ENCODE results near the gene ATRAID. TPM values are rescaled to one million over a fixed set of nuclear protein-coding genes. Genes with fewer than 3 reads are reported as not detected.

ATRAID gene
- total RNA-seq, 1 experiment from 2014 or later: 108 TPM

- Histone ChIP-seq H3T11ph (ENCODE audit: low read length) (no peak overlapping the region), H2BK120ac (ENCODE audit: low read depth, low read length, poor library complexity, severe bottlenecking) (no peak overlapping the region), H2AK5ac (ENCODE audit: insufficient read length, low read length) (no peak overlapping the region), H3K23ac (ENCODE audit: insufficient read length, low read depth, low read length) (no peak overlapping the region), H3K4me2 (ENCODE audit: insufficient read depth, insufficient read length, low read length) (peak overlapping the region; percentile 32), H3K23me2 (ENCODE audit: insufficient read length, low read depth, low read length, poor library complexity, severe bottlenecking) (no peaks in the 10 kb centered on the region), H4K8ac (replicated peaks; ENCODE audit: insufficient read length, low read depth, low read length) (no peak overlapping the region), H3K4ac (ENCODE audit: low read depth, low read length) (no peak overlapping the region), H3K27ac (ENCODE audit: insufficient read length, low read depth, low read length) (no peak overlapping the region), H2BK5ac (ENCODE audit: insufficient read length, low read length) (no peak overlapping the region), H2AFZ (ENCODE audit: low read length) (peak overlapping the region; percentile 70), H4K91ac (ENCODE audit: insufficient read length, low read depth, low read length) (no peak overlapping the region), H3K27me3 (ENCODE audit: insufficient read depth, low read length) (no peaks in the 10 kb centered on the region), H3K14ac (ENCODE audit: insufficient read depth, low read length) (no peak overlapping the region), H3K56ac (ENCODE audit: insufficient read length, low read depth, low read length) (no peak overlapping the region), H4K20me1 (ENCODE audit: control insufficient read depth, insufficient read depth, insufficient read length) (no peaks in the 10 kb centered on the region), H4K5ac (ENCODE audit: insufficient read length, low read depth, low read length) (no peak overlapping the region), H3K18ac (ENCODE audit: insufficient read length, low read depth, low read length) (peak overlapping the region; percentile 56), H3K4me1 (ENCODE audit: insufficient read depth, low read length) (no peaks in the 10 kb centered on the region), H2BK15ac (ENCODE audit: low read depth, low read length) (no peak overlapping the region), H3K79me1 (ENCODE audit: insufficient read depth, low read depth, low read length, poor library complexity, severe bottlenecking) (no peaks in the 10 kb centered on the region), H2BK12ac (ENCODE audit: insufficient read length, low read depth, low read length) (no peak overlapping the region), H3K9me3 (ENCODE audit: control insufficient read depth, low read depth, low read length) (no peaks in the 10 kb centered on the region), H3K9ac (ENCODE audit: extremely low read depth, insufficient read length, low read length) (no peak overlapping the region), H3K79me2 (ENCODE audit: insufficient read depth, low read length) (no peaks in the 10 kb centered on the region), H2BK20ac (ENCODE audit: low read depth, low read length, poor library complexity, severe bottlenecking) (no peak overlapping the region)
- peak overlapping the region in 1 of 3 experiments; percentile 44; a peak in 2 of 7 replicates for H3K27ac Mint-ChIP-seq
- peak; percentile 97 for TF ChIP-seq CTCF (conservative IDR thresholded peaks at IDR 0.05)
- H3K36me3 Mint-ChIP-seq (ENCODE audit: insufficient read depth in 1 of 3, low read depth in 3 of 3): peaks cover 0 to 2% (median 0%) of the 10 kb centered on the region in 3 experiments; a peak in 1 of 7 replicates
- peaks cover 13 to 18% of the 10 kb centered on the region in 2 experiments for H3K4me1 Mint-ChIP-seq
- peak overlapping the region; percentile 34 to 73 for H3K4me3 Mint-ChIP-seq
- H3K27me3 Mint-ChIP-seq (ENCODE audit: low read depth): peaks cover 36% of the 10 kb centered on the region
- WGBS (ENCODE audit: extremely low coverage, insufficient read length, low lambda C conversion rate): no CpG with 5 or more reads among the region's 22 CpGs
- peak; percentile 87 for DNase-seq
- H3K9me3 Mint-ChIP-seq: no peaks in the 10 kb centered on the region
Observed at GRCh38 chr2:27249891-27250651, 38.2 kb downstream of the ATRAID start.
